Rectal smooth muscle tissue (tissue), 1 donor: ENCODE results near the gene OR4E1.

ENCODE experiments used
- H3K27ac ChIP-seq: one replicate; pipeline ENCODE4 v1.7.0; 2013; ENCODE audit warnings: low read depth, low read length, inconsistent platforms
- H3K27me3 ChIP-seq: one replicate; pipeline ENCODE4 v1.7.0; 2013; ENCODE audit warnings: low read length; ENCODE audit not compliant: control insufficient read depth, insufficient read depth
- H3K36me3 ChIP-seq: one replicate; pipeline ENCODE4 v1.7.0; 2013; ENCODE audit warnings: low read length; ENCODE audit not compliant: control insufficient read depth, insufficient read depth
- H3K4me1 ChIP-seq: one replicate; pipeline ENCODE4 v1.7.0; 2013; ENCODE audit warnings: low read length; ENCODE audit not compliant: control insufficient read depth, insufficient read depth
- H3K4me3 ChIP-seq: one replicate; pipeline ENCODE4 v1.7.0; 2013; ENCODE audit warnings: low read length
- H3K9ac ChIP-seq: one replicate; pipeline ENCODE4 v1.7.0; 2013; ENCODE audit warnings: low read length

Gene OR4E1

DNA sequence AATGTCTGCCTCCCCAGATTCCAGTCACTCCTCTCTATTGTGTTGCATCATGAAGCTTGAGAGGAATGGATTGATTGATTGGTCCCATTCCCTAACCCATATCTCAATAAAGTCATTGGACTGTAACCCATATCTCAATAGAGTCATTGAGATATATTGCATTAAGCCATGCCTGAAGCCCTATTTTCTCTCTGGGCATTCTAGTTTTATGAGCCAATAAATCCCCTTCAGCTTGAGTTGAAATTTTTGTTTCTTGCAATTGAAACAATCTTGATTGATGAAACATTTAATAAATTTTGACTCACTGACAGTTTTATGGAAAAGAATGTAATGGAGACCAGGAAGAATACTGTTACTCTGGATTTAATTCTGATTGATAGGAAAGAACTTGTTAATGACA, 20.8 kb upstream of the OR4E1 start:
- H3K27ac ChIP-seq: no peak overlapping the region
- no peak overlapping the region for H3K4me3 ChIP-seq
- H3K4me1 ChIP-seq: no peaks in the 10 kb centered on the region
- H3K27me3 ChIP-seq: no peaks in the 10 kb centered on the region
- H3K9ac ChIP-seq: no peak overlapping the region
- no peaks in the 10 kb centered on the region for H3K36me3 ChIP-seq

DNA sequence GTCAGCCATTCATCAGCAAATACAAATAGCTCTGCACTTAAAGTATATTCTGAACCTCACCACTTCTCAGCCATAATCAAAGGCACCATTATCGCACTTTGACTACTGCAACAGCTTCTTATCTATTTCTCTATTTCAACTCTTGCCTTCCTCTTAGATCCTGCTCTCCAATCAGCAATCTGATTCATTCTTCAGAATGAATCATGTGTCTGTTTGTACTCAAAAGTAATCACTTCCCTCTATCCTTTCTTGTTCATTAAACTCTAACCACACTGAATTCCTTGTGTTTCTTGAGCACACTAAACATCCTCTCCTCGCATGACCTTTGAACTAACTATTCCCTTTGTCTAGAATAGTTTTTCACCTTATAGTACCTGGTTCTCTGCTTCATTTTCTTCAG, 12.8 kb upstream of the OR4E1 start:
- no peaks in the 10 kb centered on the region for H3K27me3 ChIP-seq
- H3K27ac ChIP-seq: no peak overlapping the region
- H3K36me3 ChIP-seq: no peaks in the 10 kb centered on the region
- H3K4me3 ChIP-seq: no peak overlapping the region
- no peak overlapping the region for H3K9ac ChIP-seq
- no peaks in the 10 kb centered on the region for H3K4me1 ChIP-seq

DNA sequence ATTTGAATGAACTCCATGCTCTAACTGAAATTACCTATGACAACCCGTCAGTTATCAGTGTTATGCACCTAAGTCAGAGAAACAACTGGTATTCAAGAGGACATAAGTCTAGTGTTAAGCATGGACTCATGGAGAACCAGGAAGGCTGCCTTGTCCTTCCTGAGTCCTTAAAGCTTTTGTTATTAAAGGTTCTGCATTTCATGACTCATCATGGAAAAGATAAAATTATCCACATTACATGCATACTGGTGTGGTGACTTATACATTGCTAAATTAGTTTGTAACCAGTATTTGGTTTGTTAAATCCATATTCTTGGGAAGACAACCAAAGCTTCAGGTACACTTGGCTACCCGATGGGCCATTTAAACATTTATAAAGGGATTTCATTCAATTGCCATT, 6.5 kb upstream of the OR4E1 start:
- Histone ChIP-seq H3K27me3 (no peaks in the 10 kb centered on the region), H3K4me3 (no peak overlapping the region), H3K9ac (no peak overlapping the region), H3K27ac (no peak overlapping the region), H3K36me3 (no peaks in the 10 kb centered on the region), H3K4me1 (no peaks in the 10 kb centered on the region)

DNA sequence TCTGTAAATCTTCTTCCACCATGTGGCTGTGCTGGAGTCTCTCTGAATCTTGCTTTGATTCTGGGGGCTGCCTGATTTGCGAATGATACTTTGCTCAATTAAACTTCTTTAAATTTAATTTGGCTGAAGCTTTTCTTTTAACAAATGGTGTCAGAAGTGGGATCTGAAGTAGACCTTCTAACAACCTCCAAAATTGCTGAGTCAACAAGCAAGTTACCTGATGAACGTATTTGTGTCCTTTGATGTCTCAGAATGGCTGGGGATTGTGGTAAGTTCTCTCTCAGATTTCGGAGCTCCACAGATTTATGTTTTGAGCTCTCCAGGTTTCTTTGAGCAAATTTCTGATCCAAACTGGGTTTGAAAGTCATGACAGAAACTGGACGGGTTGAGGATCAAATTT, 1.9 kb upstream of the OR4E1 start:
- H3K27ac ChIP-seq: no peak overlapping the region
- no peaks in the 10 kb centered on the region for H3K36me3 ChIP-seq
- H3K4me1 ChIP-seq: no peaks in the 10 kb centered on the region
- H3K27me3 ChIP-seq: no peaks in the 10 kb centered on the region
- no peak overlapping the region for H3K9ac ChIP-seq
- H3K4me3 ChIP-seq: no peak overlapping the region

DNA sequence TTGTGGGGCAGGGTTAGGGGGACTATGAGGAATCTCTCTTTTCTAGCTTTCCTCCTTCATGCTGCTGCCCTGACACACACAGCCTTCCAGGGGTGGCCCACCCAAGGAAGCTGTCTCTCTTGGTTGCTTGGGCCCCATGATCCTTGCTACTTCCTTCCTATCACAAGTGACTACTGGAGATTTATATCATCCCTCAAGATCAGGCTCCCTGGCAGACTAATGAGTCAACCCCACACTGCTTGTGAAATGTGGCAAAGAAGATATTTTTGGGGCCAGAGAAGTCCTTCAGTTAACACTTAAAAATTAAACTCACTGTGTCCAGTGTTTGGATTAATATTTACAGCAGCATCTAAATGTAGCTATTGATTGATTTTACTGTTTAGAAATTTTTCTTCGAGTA, 1.5 kb downstream of the OR4E1 start:
- Histone ChIP-seq H3K27ac (no peak overlapping the region), H3K9ac (no peak overlapping the region), H3K27me3 (no peaks in the 10 kb centered on the region), H3K4me1 (no peaks in the 10 kb centered on the region), H3K36me3 (no peaks in the 10 kb centered on the region), H3K4me3 (no peak overlapping the region)

DNA sequence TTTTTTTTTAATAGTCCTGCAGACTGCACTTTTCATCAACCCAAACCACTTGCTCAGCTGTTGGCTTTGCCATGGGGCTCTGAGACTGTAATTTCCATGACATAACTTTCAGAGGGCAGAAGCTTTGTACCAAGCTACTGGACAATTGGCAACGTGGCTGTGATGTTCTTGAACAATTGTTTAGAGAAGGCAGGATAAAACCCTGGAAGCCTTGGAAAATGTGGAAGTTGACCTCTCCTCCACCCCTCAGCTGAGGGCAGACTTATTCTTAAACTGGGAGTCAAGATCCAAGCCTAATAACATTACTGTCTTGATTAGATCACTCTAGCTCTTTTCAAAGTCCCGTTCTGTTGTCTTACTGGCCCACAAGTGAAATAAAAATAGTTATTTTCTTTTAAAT, 2.2 kb downstream of the OR4E1 start:
- no peaks in the 10 kb centered on the region for H3K4me1 ChIP-seq
- H3K36me3 ChIP-seq: no peaks in the 10 kb centered on the region
- H3K27ac ChIP-seq: no peak overlapping the region
- H3K4me3 ChIP-seq: no peak overlapping the region
- H3K27me3 ChIP-seq: no peaks in the 10 kb centered on the region
- H3K9ac ChIP-seq: no peak overlapping the region

DNA sequence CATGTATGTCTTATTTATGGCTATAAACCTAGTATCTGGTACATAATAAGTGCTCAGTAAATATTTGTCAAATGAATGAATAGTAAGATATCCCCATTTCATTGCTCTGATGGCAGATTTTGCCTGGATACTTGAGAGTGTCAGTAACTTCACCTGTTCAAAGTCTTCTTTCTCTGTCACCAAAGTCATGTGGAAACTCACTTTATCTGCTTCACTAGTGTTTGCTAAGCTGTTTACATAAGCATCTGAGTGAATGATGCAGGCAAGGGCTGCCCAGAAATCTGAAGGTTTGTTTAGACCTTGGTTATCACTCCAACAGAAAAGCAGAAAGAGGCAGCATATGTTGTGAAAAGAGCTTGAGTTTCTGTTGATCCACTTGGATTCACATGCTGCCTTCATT, 4.3 kb downstream of the OR4E1 start:
- no peak overlapping the region for H3K4me3 ChIP-seq
- no peaks in the 10 kb centered on the region for H3K4me1 ChIP-seq
- no peak overlapping the region for H3K9ac ChIP-seq
- no peak overlapping the region for H3K27ac ChIP-seq
- H3K27me3 ChIP-seq: no peaks in the 10 kb centered on the region
- no peaks in the 10 kb centered on the region for H3K36me3 ChIP-seq

DNA sequence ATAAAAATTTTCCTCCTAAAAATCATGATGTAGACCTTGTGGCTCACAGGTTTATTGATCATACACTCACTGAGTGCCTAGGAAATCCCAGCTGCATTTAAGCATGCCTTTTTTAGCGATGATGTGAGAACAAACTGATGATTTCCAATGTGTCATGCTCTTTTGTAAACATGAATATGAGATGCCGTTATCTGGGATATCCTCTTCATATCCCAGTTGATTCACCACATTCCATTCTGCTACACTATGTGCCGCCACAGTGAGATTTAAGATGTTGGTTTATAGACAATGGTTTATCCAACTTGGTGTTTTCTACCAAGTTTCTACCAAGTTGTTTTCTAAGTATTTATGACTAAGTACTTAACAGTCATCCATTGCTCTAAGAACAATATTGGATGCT, 5.2 kb downstream of the OR4E1 start:
- Histone ChIP-seq H3K27ac (no peak overlapping the region), H3K27me3 (no peaks in the 10 kb centered on the region), H3K9ac (no peak overlapping the region), H3K36me3 (no peaks in the 10 kb centered on the region), H3K4me3 (no peak overlapping the region), H3K4me1 (no peaks in the 10 kb centered on the region)

DNA sequence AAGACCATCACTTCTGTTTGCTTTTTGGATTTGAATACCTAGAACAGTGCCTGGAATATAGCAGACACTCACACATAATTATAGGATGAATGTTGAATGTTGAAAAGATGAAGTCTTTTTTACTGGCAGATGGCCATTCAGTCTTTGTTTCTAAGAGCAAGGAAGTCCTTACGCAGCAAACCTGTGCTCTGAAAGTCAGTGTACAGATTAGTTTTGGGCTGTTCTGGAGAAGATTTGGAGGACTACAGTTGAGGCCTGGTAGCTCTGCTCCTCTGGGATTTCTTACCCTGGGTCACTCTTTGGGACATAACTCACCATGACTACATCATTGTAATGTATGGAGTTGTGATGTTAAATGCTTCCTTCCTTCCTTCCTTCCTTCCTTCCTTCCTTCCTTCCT, 16.6 kb downstream of the OR4E1 start:
- H3K27me3 ChIP-seq: no peaks in the 10 kb centered on the region
- no peaks in the 10 kb centered on the region for H3K4me1 ChIP-seq
- no peak overlapping the region for H3K4me3 ChIP-seq
- H3K9ac ChIP-seq: no peak overlapping the region
- no peaks in the 10 kb centered on the region for H3K36me3 ChIP-seq
- no peak overlapping the region for H3K27ac ChIP-seq

DNA sequence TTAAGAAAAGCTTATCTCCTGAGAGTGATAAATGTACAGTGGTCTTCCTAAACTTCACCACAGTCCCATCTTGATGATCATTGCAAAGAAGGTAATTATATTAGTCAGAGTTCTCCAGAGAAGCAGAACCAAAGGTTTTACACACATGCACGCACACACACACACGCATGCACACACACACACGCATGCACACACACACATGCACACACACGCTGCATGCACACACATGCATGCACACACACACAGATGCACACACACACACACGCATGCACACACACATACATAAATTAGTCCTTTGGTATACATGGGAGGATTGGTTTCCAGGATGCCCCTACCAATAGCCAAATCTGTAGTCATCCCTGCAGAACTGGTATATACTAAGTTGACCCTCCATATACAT, 19.4 kb downstream of the OR4E1 start:
- Histone ChIP-seq H3K4me3 (no peak overlapping the region), H3K27me3 (no peaks in the 10 kb centered on the region), H3K27ac (no peak overlapping the region), H3K9ac (no peak overlapping the region), H3K36me3 (no peaks in the 10 kb centered on the region), H3K4me1 (no peaks in the 10 kb centered on the region)

DNA sequence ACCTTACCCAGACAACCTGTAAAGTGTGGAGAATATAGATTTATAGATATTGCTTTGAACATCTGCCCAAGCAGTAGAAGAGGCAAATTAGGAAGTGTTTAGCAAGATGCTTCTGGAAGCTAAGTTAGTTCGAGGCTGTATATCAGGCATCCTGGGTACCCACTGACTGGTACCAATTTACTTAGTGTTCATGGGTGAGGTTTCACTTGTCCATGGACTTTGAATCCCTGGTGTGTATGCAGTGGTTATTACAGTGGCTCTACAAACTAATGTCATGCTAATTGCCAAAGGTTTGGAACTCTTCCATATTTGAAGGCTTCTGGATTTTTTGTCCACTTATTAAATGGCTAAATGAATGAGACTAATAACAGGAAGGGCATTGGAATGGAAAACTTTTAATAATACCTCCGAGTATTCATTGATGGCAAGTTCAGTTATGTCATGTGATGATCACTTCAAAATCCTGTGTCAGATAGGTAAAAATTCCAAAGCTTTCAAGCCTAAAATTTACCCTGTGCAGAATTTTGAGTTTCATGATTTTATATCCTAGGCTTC, 20.2 kb downstream of the OR4E1 start, which contains the start of gene OR4E2:
TSS of gene OR4E2 (plus strand) at position 505 of the 555 bp plus-strand sequence. CDS start 11,248 bp downstream, outside the sequence.
- Histone ChIP-seq H3K9ac (no peak within 1 kb of the TSS), H3K27me3 (no peaks in the 10 kb centered on the region), H3K36me3 (no peaks in the 10 kb centered on the region), H3K4me3 (no peak within 1 kb of the TSS), H3K27ac (no peak within 1 kb of the TSS), H3K4me1 (no peaks in the 10 kb centered on the region)

DNA sequence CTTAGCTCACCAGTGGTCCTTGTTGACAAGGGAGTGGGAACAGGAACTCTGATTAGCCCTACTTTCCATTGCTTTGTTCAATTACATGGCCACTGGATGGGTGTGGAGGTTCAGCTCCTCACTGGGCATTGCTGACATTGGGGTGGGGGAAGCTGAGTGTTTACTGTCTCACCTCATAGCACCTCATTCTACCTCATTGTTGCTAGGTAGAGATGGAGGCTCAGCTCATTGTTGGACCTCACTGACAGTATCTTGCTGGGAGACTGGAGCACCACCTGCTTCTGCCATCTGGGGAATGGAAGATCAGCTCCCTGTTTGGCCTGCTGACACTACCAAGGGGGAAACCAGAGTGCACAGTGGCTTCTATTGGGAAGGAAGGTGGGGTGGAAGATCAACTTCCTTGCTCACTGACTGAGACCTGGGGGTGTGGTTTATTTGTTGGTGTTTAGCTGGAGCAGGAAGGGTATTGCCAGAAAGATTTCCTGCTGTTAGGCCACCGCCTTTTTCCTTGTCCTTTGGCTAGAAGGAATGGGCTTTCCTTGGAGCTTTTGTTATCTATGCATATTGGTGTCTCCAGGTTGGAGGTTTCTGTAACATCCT, 21.3 kb downstream of the OR4E1 start:
- Histone ChIP-seq H3K36me3 (no peaks in the 10 kb centered on the region), H3K9ac (no peak overlapping the region), H3K27me3 (no peaks in the 10 kb centered on the region)

DNA sequence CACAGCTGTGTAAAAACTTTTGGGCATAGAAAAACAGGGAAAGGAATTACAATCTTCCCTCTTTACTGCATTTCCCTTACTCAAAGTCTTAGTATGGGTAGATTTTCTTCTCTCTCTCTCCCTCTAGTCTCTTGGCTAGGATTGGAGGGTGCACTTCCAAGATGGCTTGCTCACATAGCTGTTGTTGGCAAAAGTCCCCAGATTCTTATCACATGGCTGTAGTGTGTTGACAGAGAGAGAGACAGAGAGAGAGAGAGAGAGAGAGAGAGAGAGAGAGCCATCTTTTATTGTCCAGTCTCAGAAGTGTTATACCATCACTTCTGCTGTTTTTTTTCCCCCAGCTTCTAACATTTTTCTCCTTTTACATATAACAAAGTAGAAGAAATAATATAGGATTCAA, 26.2 kb downstream of the OR4E1 start:
- Histone ChIP-seq H3K4me3 (no peak overlapping the region), H3K9ac (no peak overlapping the region), H3K36me3 (no peaks in the 10 kb centered on the region), H3K4me1 (no peaks in the 10 kb centered on the region), H3K27ac (no peak overlapping the region), H3K27me3 (no peaks in the 10 kb centered on the region)

More for the DNA sequence above, 21.3 kb downstream of the OR4E1 start:
- no peaks in the 10 kb centered on the region for H3K4me1 ChIP-seq
- no peak overlapping the region for H3K4me3 ChIP-seq
- no peak overlapping the region for H3K27ac ChIP-seq
